Muscle of back (tissue), 13 donors: Measurements from ENCODE around the gene MFN1. TPM values are rescaled to one million over a fixed set of nuclear protein-coding genes. Genes with fewer than 3 reads are reported as not detected.
A peak's percentile ranks its signal among the peaks of the same experiment; 100 is the strongest.
"Not testable (repeated sequence)": the region's sequence is repeated elsewhere in the genome, so short reads cannot be mapped to it uniquely, and the experiment has no call there.

Source experiments
- DNase-seq, 3 donors: peaks; one replicate each; pipeline versions ENCODE4 v3.0.0 to v3.0.0-alpha.2; 2013
- long read RNA-seq, 9 donors: transcript quantifications; one replicate each; lab custom pipeline, GENCODE V29; 2026
- polyA plus RNA-seq, 10 donors: library from polyadenylated mRNA; unstranded; fragments of 120-200 nt; gene quantifications; one replicate each; pipeline ENCODE4 v1.2.1, GENCODE V29; 2013; ENCODE audit not compliant: insufficient read length in 10 of 10

MFN1 gene
- polyA plus RNA-seq = 10 to 100 TPM; 35.9 to 63.6 (median 42.0) TPM
- long read RNA-seq, donor 1, full-length matches to known transcripts = 4 of 4 reads
- long read RNA-seq, donor 1, partial matches to known transcripts = 0 of 4 reads
- long read RNA-seq, donor 1, other reads (novel, unspliced or antisense) = 0 of 4 reads
- long read RNA-seq, donor 2, full-length matches to known transcripts = 4 of 18 reads
- long read RNA-seq, donor 2, partial matches to known transcripts = 14 of 18 reads
- long read RNA-seq, donor 2, other reads (novel, unspliced or antisense) = 0 of 18 reads
- long read RNA-seq, donor 3 = 0 reads
- long read RNA-seq, donor 4, partial matches to known transcripts = 15 of 15 reads
- long read RNA-seq, donor 4, other reads (novel, unspliced or antisense) = 0 of 15 reads
- long read RNA-seq, donor 5, full-length matches to known transcripts = 2 of 23 reads
- long read RNA-seq, donor 5, partial matches to known transcripts = 21 of 23 reads
- long read RNA-seq, donor 5, other reads (novel, unspliced or antisense) = 0 of 23 reads
- long read RNA-seq, donor 6, full-length matches to known transcripts = 6 of 36 reads
- long read RNA-seq, donor 6, partial matches to known transcripts = 30 of 36 reads
- long read RNA-seq, donor 6, other reads (novel, unspliced or antisense) = 0 of 36 reads
- long read RNA-seq, donor 7, full-length matches to known transcripts = 6 of 6 reads
- long read RNA-seq, donor 7, partial matches to known transcripts = 0 of 6 reads
- long read RNA-seq, donor 7, other reads (novel, unspliced or antisense) = 0 of 6 reads
- long read RNA-seq, donor 8 = 0 reads
- long read RNA-seq, donor 9 = 0 reads

DNA sequence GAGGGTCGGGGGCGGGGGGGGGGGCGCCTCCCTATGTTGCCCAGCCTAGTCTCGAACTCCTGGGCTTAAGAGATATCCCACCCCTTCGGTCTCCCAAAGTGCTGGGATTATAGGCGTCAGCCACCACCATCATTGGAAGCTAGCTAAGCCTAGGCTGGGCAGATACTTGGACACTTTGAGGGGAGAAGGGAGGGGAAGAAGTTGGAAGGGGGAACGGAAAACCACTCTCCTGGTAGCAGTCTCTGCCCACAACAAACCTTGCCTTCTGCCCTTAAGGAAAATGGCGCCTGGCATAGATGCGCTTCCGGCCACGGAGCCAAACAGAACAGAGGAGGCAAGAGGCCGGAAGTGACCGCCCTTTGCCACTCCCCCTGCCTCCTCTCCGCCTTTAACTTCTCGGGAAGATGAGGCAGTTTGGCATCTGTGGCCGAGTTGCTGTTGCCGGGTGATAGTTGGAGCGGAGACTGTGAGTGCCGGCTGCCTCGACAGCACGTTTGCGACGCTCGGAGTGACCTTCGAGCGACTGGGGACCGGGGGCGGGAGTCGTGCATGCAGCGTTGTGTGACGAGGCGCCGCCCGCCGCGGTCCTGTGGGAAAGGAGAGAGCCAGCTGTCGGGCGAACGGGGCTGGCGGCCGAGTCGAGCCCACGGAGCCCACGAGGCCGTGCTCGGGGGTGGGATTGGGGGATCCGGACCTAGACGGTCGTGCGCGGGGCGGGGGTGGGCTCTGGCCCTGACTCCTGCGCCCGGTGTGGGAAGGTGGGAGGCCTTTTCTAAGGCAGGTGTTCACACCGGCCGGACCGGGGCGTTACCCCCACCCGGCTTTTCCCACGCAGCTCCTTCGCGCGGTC lies at the start of gene MFN1:
TSS of gene MFN1 (plus strand) at position 365 of the 850 bp plus-strand sequence. CDS start 1,143 bp downstream, outside the sequence.
- peak; percentile 98 to 99 (median 98) for DNase-seq

- peak in 1 of 3 donors; percentile 2 for DNase-seq
Observed at GRCh38 chr3:179297971-179298725, 49.4 kb upstream of the MFN1 start.

DNA sequence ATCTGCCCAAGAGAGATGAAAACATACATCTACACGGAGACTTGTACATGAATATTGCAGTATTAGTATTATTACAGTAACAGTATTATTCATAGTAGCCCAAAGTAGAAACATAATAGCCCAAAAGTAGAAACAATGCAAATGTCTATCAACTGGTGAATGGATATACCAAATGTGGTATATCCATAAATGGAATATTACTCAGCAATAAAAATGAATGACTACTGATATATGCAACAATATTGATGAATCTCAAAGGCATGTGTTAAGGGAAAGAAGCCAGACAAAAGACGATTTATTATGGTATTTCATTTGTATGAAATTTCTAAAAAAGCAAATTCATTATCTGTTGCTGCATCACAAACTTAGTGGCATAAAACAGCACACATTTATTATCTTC lies 48.2 kb upstream of the MFN1 start:
- DNase-seq = no peak

DNA sequence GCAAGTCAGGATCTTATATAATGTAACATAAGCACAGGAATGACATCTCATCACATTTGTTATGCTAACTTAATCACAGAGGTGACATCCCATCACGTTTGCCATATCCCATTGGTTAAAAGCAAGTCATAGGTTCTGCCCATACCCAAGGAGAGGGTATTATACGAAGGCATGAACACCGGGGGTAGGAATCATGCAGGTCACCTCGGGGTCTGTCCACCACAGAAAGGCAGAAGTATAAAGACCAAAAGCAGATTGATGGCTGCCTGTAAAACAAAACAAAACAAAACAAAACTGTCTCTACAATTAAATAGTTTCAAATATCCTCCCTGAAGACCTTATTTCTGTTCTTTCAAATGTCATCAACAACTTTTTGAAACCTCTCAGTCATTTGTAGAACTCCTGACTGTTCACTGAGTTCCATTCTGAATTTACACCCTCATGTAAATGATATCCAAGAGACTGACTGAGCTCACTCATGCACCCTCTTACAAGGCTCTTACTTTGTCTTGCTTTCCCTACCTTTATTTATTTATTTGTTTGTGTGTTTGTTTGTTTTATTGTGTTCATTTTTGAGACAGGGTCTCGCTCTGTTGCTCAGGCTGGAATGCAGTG lies 47.4 kb upstream of the MFN1 start:
- DNase-seq = no peak

DNA sequence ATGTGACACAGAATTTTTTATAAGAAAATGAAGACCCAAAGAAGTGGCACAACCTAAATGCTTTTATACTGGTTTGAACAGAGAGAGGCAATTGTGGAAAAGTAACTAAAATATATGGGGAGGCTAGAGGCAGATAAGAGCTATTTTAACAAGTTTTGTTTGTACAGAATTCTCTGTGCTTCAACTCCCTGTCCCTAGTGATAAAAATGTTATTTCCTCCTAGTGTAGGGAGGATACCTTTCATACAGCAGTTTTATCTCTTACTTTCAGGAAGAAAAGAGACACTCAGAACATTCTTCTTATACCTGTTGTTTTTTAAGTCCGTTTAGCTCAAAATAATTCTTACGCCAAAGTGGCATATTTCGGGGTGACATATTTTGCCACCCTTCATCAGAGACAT lies 45.9 kb upstream of the MFN1 start:
- no peak for DNase-seq

- no peak for DNase-seq
Observed at GRCh38 chr3:179302111-179302510, 45.4 kb upstream of the MFN1 start.

DNA sequence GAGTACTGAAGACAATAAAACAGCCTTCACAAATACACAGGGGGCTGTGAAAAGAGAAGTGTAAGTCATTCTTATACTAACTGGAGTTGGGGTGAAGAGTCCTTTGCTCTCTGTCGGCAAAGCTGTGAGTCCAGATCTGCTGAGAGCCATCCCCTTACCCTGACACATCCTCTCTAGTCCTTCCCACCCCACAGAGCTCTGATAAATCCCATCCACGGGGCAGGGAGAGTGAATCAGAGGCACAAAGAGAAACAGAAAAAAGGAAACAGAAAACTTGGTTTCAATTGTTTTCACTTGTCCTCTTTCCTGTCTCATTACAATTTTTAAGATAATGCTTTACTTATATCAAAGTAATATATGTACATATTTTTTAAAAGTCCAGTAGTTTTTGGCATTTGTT lies 42.9 kb upstream of the MFN1 start:
- no peak for DNase-seq

GRCh38 chr3:179307362-179307761 lies 40.1 kb upstream of the MFN1 start:
- DNase-seq = not testable (repeated sequence)

DNA sequence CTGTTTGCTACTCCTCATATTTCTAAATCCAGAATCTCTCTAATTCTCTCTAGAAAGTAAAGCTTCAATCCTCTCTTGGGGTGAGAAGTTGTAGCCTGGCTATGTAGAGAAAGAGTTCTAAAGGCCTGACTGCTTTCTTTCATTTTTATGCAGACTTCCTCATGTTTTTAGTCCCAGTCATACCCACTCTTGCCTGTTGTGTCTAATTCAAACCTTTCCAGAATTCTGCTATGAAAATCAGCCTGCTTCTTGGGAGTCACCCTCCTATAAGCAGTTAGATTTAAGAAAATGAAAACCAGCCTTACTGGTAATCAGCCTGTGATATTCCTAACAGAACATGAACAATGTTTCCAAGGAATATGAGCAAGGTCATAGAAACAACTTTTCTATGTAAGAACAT lies 39.5 kb upstream of the MFN1 start:
- DNase-seq = no peak

DNA sequence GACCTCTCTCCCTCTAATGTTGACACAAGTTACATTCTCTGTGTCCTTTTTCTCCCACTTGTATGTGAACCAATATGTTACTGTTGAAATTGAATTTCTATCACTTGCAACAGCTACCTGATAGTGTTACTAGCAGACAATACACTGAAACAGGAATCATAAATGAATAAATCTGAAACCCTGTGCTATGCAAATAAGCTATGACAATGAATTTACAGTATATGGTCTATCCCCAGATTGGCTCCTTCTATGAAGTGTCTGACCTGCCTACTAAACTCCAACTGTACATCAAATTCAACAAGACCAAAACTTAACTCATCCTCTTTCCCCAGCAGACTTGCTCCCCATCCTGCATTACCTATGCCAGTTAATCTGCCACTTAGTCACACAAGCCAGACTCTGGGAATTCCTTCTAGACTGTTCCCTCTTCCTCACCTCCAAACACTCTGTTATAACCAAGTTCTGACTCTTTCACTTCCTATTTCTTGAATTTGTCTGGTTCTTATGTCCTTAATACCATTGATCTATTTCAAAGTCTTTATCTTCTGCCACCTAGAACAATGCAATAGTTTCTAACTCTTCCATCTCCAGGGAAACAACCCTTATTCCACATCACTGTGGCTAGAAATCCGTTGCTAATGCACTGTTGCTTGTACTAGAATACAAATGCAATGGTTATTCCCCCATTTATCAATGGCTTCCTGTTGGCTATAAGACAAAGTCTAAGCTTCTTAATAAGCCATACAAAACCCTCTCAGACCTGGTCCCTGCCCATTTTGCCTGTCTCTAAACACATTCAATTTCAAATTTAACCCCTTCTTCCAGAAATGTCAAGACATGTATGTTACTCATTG lies 38.1 kb upstream of the MFN1 start:
- no peak for DNase-seq

- no peak for DNase-seq
Observed at GRCh38 chr3:179318876-179319275, 28.6 kb upstream of the MFN1 start.

DNA sequence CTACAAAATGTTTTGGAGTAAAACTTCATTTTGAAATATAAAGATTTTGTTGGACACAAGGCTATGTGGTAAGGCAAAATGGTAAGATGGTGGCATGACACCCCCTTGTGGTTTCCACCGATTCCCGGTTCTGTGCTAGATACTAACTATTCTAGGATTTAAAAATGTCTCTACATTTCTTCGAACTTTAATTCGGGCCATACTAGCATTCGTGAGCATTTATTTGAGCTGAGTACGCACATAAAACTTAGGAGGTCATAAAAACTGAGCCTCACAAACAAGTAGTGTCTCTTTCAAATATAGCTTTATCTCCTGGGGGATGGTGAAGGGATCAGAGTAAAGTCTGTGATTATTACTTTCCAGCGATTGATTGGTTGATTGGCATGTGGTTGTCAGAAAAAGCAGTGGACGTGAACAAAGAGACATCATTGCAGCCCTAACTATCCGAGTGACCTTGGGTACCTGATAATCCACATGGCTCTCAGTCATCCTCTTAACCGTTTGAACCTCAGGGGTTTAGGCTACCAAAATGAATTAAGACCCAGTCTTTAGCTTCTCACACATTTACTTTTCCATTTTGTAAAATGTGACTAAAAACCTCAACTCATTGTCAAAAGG lies 25.7 kb upstream of the MFN1 start:
- peak; percentile 24 to 75 (median 37) for DNase-seq

GRCh38 chr3:179322286-179323196 lies 25.0 kb upstream of the MFN1 start, which contains the start of gene ZNF639:
ZNF639 (plus strand) TSS chr3:179323031; CDS start chr3:179328294, 5,263 bp downstream.
- DNase-seq = peak; percentile 90 to 95 (median 91)

DNA sequence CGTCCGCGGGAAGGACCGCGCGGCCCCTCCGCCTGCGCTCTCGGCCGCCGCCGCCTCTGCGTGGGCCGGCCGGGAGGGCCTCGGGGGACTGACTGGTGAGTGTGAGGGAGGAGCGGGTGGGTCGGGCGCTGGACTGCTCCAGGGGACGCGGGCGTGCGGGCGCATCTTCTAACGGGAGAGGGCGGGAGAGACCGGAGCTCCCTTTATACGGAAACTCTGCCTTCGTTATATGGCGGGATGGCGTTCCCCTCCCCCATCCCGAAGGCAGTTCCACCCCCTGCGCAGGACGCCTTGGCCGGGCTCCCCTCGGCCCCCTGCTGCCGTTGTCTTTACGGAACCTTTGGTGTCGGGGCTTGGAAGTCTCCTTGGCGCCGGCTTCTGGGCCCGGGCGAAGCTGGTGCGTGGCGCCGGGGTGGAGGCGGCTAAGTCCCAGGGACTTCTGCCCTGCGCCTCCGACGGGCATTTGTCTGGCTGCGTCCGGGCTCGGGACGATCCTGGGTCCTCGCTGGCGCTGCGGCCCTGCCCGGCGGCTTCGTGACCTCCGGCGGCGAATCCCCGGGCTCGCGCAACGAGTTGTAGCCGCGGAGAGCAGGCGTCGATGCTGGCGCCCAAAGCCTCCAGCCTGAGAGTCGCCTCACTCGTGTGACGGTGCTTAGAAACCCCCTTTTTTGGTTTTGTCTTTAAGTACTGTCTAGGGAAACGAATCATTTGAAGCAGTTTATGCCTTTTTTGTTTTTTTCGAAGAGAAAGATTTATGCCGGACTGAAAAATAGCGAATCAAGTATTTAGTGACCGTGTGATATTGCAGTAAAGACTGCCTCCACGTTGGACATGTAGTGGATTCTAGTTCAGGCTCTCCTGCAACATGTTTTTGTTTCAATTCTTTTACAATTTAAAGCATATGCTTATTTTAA lies 24.1 kb upstream of the MFN1 start:
- DNase-seq = peak; percentile 67 to 91 (median 80)

DNA sequence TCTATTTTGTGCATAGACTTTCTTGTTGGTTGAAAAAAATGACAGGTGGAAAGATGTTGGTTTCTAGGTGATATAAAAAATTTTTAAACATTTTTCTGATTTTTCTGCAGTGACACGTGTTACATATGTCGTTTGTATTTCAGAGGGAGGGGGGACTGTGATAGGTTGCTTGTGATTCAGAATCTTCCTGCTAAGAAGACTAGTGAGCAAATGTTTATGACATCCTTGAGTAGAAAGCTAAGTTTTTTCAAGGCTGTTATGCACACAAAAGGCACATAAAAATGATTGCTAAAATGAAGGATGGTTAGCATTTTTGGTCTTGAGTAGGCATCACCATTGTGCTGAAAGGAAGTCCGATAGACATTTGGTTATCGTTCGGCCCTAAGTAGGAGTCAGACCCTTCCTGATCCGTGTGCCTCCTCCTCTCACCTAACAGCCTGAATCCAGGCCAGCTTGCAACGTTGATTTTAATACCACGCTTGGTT lies 23.2 kb upstream of the MFN1 start:
- peak in 2 of 3 donors; percentile 16 to 53 for DNase-seq

GRCh38 chr3:179330438-179330837 lies 17.1 kb upstream of the MFN1 start:
- DNase-seq = no peak

GRCh38 chr3:179332240-179332639 lies 15.3 kb upstream of the MFN1 start:
- no peak for DNase-seq
